GM21390 (cell line): ENCODE results near the gene PHRF1.

Experiments used
- ATAC-seq: cut with Tn5 transposase; IDR thresholded peaks from one replicate; pipeline ENCODE4 v1.9.1; 2021; ENCODE audit not compliant: unreplicated experiment

The PHRF1 gene

GRCh38 chr11:613369-613968 is 37.2 kb downstream of the PHRF1 start:
- ATAC-seq: no peak

- ATAC-seq: no peak
Observed at GRCh38 chr11:614021-614622, 37.9 kb downstream of the PHRF1 start.

- ATAC-seq: peak; percentile 2
Observed at GRCh38 chr11:614623-615503, 38.6 kb downstream of the PHRF1 start.

GRCh38 chr11:615504-616319 is 39.4 kb downstream of the PHRF1 start, which contains the start of gene IRF7:
Gene IRF7, minus strand, starts transcription at chr11:615950. Its CDS starts 586 bp downstream, at chr11:615364.
- ATAC-seq: peak; percentile 74

GRCh38 chr11:616320-617198 is 40.3 kb downstream of the PHRF1 start:
- no peak for ATAC-seq

- no peak for ATAC-seq
Observed at GRCh38 chr11:617199-617911, 41.1 kb downstream of the PHRF1 start.

- no peak for ATAC-seq
Observed at GRCh38 chr11:617912-618682, 41.8 kb downstream of the PHRF1 start.

GRCh38 chr11:618856-619627 is 42.8 kb downstream of the PHRF1 start:
- ATAC-seq: no peak

GRCh38 chr11:619628-620050 is 43.4 kb downstream of the PHRF1 start:
- ATAC-seq: no peak

GRCh38 chr11:620201-620600 is 43.9 kb downstream of the PHRF1 start:
- ATAC-seq: no peak

- no peak for ATAC-seq
Observed at GRCh38 chr11:620935-621814, 44.9 kb downstream of the PHRF1 start.

GRCh38 chr11:621838-622237 is 45.6 kb downstream of the PHRF1 start:
- ATAC-seq: no peak

GRCh38 chr11:623349-623869 is 47.1 kb downstream of the PHRF1 start:
- no peak for ATAC-seq

GRCh38 chr11:623999-624704 is 47.9 kb downstream of the PHRF1 start:
- no peak for ATAC-seq

GRCh38 chr11:624705-625635 is 48.7 kb downstream of the PHRF1 start, which contains the start of gene CDHR5:
Gene CDHR5, minus strand, starts transcription at chr11:624955. Its CDS starts 53 bp downstream, at chr11:624902.
- ATAC-seq: no peak
